HepG2 (cell line): Measurements from ENCODE around the gene MEGF6.

Experiments used
- BHLHE40 ChIP-seq: IDR thresholded peaks from 2 replicates; pipeline ENCODE4 v1.6.1; 2011; ENCODE audit warnings: low read length, improper control_type of control experiment
- DMTF1 ChIP-seq: sonication (generic); formaldehyde crosslinking; IDR thresholded peaks from 2 replicates; pipeline ENCODE4 v1.4.0; 2020; ENCODE audit warnings: mild to moderate bottlenecking, missing genetic modification reagents
- E2F1 ChIP-seq: sonication (generic); formaldehyde crosslinking; IDR thresholded peaks from 2 replicates; pipeline ENCODE4 v1.5.0; 2020; ENCODE audit warnings: missing genetic modification reagents
- EZH2 ChIP-seq: conservative IDR thresholded peaks from 2 replicates; pipeline ENCODE4 v1.6.1; 2012; ENCODE audit warnings: mild to moderate bottlenecking, low read depth, low read length, moderate library complexity
- HOXD1 ChIP-seq: sonication (generic); formaldehyde crosslinking; IDR thresholded peaks from 2 replicates; pipeline ENCODE4 v1.5.0; 2020; ENCODE audit warnings: missing genetic modification reagents
- MYC ChIP-seq: sonication (generic); formaldehyde crosslinking; IDR thresholded peaks from 2 replicates; pipeline ENCODE4 v1.9.0; 2021; ENCODE audit warnings: missing genetic modification reagents, borderline replicate concordance
- MYPOP ChIP-seq: sonication (generic); formaldehyde crosslinking; IDR thresholded peaks from 2 replicates; pipeline ENCODE4 v1.8.1; 2023; ENCODE audit warnings: mild to moderate bottlenecking, moderate library complexity, missing genetic modification reagents
- RBFOX2 ChIP-seq: fragments of 200-400 bp; formaldehyde crosslinking; IDR thresholded peaks from 2 replicates; pipeline ENCODE4 v1.6.1; 2017; ENCODE audit warnings: low read depth, mild to moderate bottlenecking, low read length
- TEAD2 ChIP-seq: sonication (generic); formaldehyde crosslinking; IDR thresholded peaks from 2 replicates; pipeline ENCODE4 v1.9.0; 2021; ENCODE audit warnings: missing genetic modification reagents
- ZNF747 ChIP-seq: sonication (generic); formaldehyde crosslinking; IDR thresholded peaks from 2 replicates; pipeline ENCODE4 v1.8.1; 2023; ENCODE audit warnings: missing genetic modification reagents, mild to moderate bottlenecking, borderline replicate concordance
- ZSCAN30 ChIP-seq: sonication (generic); formaldehyde crosslinking; IDR thresholded peaks from 2 replicates; pipeline ENCODE4 v1.5.0; 2020; ENCODE audit warnings: mild to moderate bottlenecking, missing genetic modification reagents

DNA sequence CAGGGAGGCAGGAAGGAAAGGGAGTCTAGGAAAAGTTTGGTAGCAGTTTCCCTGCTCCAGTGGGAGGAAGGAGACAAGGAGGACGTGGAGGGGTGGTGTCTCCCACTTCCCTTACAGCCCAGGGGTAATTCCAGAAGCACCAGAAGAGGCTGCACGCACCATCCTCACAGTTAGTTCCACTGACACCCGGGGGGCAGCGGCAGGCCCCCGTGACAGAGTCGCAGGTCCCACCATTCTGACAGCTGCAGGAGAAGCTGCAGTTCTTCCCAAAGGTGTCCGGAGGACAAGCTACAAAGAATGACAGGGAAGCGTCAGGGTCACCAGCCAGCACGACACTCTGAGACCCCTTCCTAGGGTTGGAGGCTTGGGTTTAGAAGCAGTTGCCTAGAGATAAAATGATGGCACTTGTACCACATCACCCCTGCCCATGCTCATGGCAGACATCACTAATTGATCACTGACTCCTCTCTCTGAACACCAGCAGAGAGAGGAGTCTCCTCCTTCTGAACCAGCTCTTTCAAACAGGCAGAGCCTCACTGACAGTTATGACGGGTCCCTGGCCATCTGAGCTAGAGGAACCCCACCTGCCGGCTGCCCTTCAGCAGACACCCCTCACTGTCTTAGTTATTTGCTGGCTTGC lies 103.6 kb downstream of the MEGF6 start:
- TF ChIP-seq BHLHE40 (no peak), MYPOP (CRISPR knock-in tag) (no peak), ZNF747 (no peak), MYC (CRISPR knock-in tag) (no peak), EZH2 (no peak), E2F1 (CRISPR knock-in tag) (no peak), RBFOX2 (no peak), HOXD1 (CRISPR knock-in tag) (no peak), ZSCAN30 (CRISPR knock-in tag) (no peak), TEAD2 (CRISPR knock-in tag) (no peak), DMTF1 (CRISPR knock-in tag) (no peak)
